ENCODE results near the gene TMED5.

GRCh38 chr1:93106226-93106625, 74.0 kb downstream of the TMED5 start:
- TF ChIP-seq EZH2 (IDR thresholded peaks at IDR 0.05) (no peak), CTCF (IDR thresholded peaks at IDR 0.05) (no peak), EZH2phosphoT487 (IDR thresholded peaks at IDR 0.05) (no peak)

All from neural progenitor cell (in vitro differentiated cells).